ENCODE results near the gene INPP4A. TPM values are rescaled to one million over a fixed set of nuclear protein-coding genes. Genes with fewer than 3 reads are reported as not detected.
A peak's percentile ranks its signal among the peaks of the same experiment; 100 is the strongest.

The INPP4A gene
- total and polyA plus RNA-seq, 9 of the 15 experiments (the other 6 are each of a cell fraction or from before 2014, with no cell fraction given) = 1.8 to 15.7 (median 8.3) TPM

DNA sequence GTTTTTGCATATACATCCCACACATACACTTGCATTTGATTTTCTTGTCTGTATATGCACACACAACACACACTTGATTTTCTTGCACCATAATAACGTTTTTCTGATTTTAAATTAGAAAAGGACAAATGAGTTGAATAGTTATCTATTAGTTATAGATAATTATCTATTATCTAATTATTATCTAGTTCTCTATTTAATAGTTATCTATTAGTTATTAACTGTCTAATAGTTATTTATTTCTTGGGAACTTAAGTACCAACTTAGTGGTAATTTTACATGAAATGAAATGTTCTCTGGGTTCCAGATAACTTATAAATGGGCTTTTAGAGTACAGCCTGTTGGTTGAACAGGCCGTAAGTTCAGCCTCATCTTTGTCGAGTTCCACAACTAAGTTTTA is 23.0 kb downstream of the INPP4A start:
- intact Hi-C loops (cut with micrococcal nuclease) = no loop called here
- POLR2A ChIA-PET = interaction anchor here (0.6 kb wide), 1 partner anchor 25 kb away, joined by 4 read pairs; no protein-coding TSS in a partner anchor

DNA sequence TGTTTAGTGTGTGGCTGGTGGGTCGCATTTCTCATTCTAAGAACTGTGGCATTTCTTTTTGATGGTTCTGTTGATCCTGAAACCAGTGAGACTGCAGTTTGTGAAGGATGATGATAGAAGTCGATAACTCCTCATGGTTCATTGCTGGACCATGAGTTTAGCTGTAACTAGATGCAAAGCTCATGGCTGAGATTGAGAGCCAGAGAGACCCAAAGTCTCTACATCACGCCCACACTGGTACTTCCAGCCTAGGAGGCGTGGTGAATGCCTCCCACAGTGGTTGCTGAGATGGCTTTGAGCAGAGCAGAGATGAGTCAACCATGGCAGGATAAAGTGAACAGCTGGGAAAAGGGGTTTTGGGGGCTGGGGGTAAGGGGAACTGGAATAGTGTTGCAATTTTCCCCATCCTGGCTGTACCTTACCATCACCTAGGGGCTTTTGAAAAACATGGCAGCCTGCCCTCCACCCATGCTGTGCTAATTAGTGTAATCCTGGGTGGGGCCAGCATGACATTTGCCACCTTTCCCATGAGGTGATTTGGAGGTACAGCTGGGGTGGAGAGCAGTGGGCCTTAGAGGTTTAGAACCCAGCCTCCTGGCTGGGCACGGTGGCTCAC is 24.1 kb downstream of the INPP4A start:
- Histone ChIP-seq H3K4me1 (replicated peaks in 1 of 2; ENCODE audit: control insufficient read depth in 2 of 2, insufficient read depth in 2 of 2, low read length in 2 of 2) (peaks cover 34 to 48% of the 10 kb centered on the region in 2 experiments), H3K9me3 (replicated peaks; ENCODE audit: control insufficient read depth, insufficient read depth, low read depth, low read length) (no peaks in the 10 kb centered on the region), H3K27me3 (ENCODE audit: control insufficient read depth in 2 of 2, insufficient read depth in 2 of 2, low read length in 2 of 2) (no peaks in the 10 kb centered on the region), H3K9me1 (ENCODE audit: control insufficient read depth, insufficient read depth, low read length) (no peaks in the 10 kb centered on the region), H3K79me2 (ENCODE audit: control insufficient read depth, insufficient read depth, low read length) (peaks cover 28% of the 10 kb centered on the region; the same call in 2 of the 3 replicates), H3K27ac (ENCODE audit: extremely low read depth, low read depth, low read length) (no peak overlapping the region), H4K20me1 (replicated peaks; ENCODE audit: control insufficient read depth, insufficient read depth, low read length) (peaks cover 13% of the 10 kb centered on the region), H3K4me3 (no peak overlapping the region), H2AFZ (ENCODE audit: low read depth, low read length) (no peak overlapping the region), H3K9ac (ENCODE audit: insufficient read depth in 1 of 2, low read depth in 2 of 2, low read length in 2 of 2) (no peak overlapping the region), H3K36me3 (ENCODE audit: control insufficient read depth, insufficient read depth, low read length) (no peaks in the 10 kb centered on the region; the same call in 1 of the 3 replicates), H3K4me2 (ENCODE audit: insufficient read depth, low read length) (no peak overlapping the region)
- POLR2A ChIA-PET = no interaction called here
- FAIRE-seq = peak; percentile 72
- CTCF ChIA-PET (ENCODE audit: low intra/inter-chr PET ratio) = no interaction called here
- no TSS peak for BruUV-seq (replicated peaks)
- TF ChIP-seq EGR1 (conservative IDR thresholded peaks at IDR 0.05) (peak; percentile 49; the same call in 1 of the 2 replicates), CBX3 (IDR thresholded peaks at IDR 0.05; ENCODE audit: borderline replicate concordance in 1 of 2, low read length in 2 of 2) (no peak)
- 76% methylated on average over 5 of the region's 5 CpGs for WGBS (ENCODE audit: insufficient coverage, low coverage, missing lambda C conversion rate)
- intact Hi-C loops (cut with micrococcal nuclease) = no loop called here
- ATAC-seq = no peak
- in situ Hi-C loops (cut with MboI) = no loop called here
- no peak for DNase-seq (ENCODE audit: extremely low read depth in 1 of 4, low spot score in 3 of 4)

More for the DNA sequence above, 23.0 kb downstream of the INPP4A start:
- Histone ChIP-seq H4K20me1 (replicated peaks; ENCODE audit: control insufficient read depth, insufficient read depth, low read length) (peaks cover 12% of the 10 kb centered on the region), H3K9me1 (ENCODE audit: control insufficient read depth, insufficient read depth, low read length) (no peaks in the 10 kb centered on the region), H2AFZ (ENCODE audit: low read depth, low read length) (no peak overlapping the region), H3K9me3 (replicated peaks; ENCODE audit: control insufficient read depth, insufficient read depth, low read depth, low read length) (no peaks in the 10 kb centered on the region), H3K27me3 (ENCODE audit: control insufficient read depth in 2 of 2, insufficient read depth in 2 of 2, low read length in 2 of 2) (no peaks in the 10 kb centered on the region), H3K4me3 (no peak overlapping the region), H3K4me2 (ENCODE audit: insufficient read depth, low read length) (no peak overlapping the region), H3K4me1 (replicated peaks in 1 of 2; ENCODE audit: control insufficient read depth in 2 of 2, insufficient read depth in 2 of 2, low read length in 2 of 2) (peaks cover 40 to 47% of the 10 kb centered on the region in 2 experiments), H3K27ac (ENCODE audit: extremely low read depth, low read depth, low read length) (no peak overlapping the region), H3K9ac (ENCODE audit: insufficient read depth in 1 of 2, low read depth in 2 of 2, low read length in 2 of 2) (no peak overlapping the region), H3K36me3 (ENCODE audit: control insufficient read depth, insufficient read depth, low read length) (peaks cover 3% of the 10 kb centered on the region), H3K79me2 (ENCODE audit: control insufficient read depth, insufficient read depth, low read length) (peaks cover 28% of the 10 kb centered on the region; the same call in 2 of the 3 replicates)
- TF ChIP-seq, protein P1, sequence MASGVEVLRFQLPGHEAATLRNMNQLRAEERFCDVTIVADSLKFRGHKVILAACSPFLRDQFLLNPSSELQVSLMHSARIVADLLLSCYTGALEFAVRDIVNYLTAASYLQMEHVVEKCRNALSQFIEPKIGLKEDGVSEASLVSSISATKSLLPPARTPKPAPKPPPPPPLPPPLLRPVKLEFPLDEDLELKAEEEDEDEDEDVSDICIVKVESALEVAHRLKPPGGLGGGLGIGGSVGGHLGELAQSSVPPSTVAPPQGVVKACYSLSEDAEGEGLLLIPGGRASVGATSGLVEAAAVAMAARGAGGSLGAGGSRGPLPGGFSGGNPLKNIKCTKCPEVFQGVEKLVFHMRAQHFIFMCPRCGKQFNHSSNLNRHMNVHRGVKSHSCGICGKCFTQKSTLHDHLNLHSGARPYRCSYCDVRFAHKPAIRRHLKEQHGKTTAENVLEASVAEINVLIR (CRISPR knock-in tag; IDR thresholded peaks at IDR 0.05) = no peak
- peak; percentile 91 for TF ChIP-seq DACH1 (IDR thresholded peaks at IDR 0.05; ENCODE audit: partially characterized antibody)
- ATAC-seq = no peak
- in situ Hi-C loops (cut with MboI) = no loop called here
- no TSS peak for BruUV-seq (replicated peaks)
- WGBS (ENCODE audit: insufficient coverage, low coverage, missing lambda C conversion rate) = 58% methylated on average over 3 of the region's 3 CpGs
- DNase-seq (ENCODE audit: extremely low read depth in 1 of 4, low spot score in 3 of 4) = no peak
- CTCF ChIA-PET (ENCODE audit: low intra/inter-chr PET ratio) = no interaction called here
- no peak for FAIRE-seq
